ENCODE measurements around the gene RGS13.
A peak's percentile ranks its signal among the peaks of the same experiment; 100 is the strongest.

The RGS13 gene, protein sequence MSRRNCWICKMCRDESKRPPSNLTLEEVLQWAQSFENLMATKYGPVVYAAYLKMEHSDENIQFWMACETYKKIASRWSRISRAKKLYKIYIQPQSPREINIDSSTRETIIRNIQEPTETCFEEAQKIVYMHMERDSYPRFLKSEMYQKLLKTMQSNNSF
- 0.21 to 0.24 reads per million in 2 donors for total RNA-seq

DNA sequence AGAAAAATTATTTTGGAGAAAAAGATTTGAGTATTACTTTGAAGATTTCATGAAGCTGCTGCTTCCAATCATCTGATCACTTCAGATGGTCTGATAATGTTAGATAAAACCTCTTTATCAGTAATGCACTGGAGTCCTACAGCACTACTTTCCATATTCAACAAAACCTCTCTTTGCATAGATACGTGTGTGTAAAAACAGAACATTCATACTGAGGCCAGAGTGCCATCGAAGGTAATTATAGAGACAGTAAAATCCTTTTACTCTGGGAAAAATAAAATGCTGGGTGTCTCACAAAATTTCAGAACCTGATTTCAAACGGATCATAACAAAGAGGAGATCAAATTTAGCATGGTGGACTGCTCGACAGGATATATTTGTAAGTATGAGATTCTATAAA is at the start of gene RGS13:
TSS of gene RGS13 (plus strand) at position 209 of the 400 bp plus-strand sequence. CDS start 8,188 bp downstream, outside the sequence.
- no peak for DNase-seq

DNA sequence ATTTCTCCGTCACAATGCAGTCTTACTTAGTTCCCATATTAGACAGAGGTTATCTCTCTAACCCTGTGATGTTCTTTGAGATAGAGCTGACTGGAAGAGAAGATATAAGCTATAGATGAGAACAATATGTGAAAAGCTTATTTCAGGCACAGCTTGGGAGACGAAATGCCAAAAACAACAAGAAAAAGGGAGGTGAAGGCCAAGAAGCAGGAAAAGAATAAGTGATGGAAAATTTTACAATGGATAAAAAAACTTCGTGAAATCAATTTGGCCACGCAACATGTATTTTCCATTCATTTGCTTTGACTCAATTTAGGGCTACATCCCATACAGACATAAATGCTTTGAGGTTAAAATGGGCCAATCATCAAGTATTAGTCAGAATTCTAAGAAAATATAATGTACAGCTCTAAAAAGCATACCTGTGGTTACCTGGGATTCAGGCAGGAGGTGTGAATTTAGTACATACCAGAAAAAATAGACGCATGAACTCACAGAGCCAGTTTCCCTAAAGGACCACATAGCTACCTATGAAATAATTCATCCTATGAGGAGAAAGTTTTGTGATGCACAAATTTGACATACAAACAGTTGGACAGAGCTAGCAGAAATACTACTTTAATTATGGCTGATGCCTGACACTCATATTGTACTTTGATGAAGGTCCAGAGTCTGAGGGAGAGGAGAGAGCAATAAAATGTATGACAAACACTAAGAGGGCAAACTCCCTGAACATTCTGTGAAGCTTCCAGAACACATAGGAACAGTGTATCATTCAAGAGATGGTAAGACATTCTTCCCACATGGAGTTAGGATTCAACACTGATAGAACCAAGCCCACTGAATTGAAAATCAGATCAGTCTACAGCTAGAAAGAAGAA is 48.3 kb upstream of the RGS13 start:
- DNase-seq: no peak

DNA sequence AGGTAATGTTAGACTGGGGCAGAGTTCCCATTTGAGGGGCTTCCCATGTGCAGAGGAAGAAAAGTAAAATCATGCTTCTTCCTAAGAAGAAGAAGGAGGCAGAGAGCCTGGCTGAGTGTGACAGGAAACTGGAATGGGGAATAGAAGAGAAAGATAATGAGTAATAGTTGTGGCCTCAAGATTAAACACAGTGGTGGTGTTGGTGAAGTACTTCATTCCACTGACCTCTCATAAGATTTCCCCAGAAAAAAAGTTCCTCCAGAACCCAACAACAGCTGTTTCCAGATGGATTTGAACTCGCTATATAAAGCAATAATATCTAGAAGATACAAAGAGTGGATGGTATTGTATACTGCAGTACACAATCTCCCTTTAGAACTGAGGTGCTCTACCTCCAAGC is 47.4 kb upstream of the RGS13 start:
- DNase-seq: no peak

DNA sequence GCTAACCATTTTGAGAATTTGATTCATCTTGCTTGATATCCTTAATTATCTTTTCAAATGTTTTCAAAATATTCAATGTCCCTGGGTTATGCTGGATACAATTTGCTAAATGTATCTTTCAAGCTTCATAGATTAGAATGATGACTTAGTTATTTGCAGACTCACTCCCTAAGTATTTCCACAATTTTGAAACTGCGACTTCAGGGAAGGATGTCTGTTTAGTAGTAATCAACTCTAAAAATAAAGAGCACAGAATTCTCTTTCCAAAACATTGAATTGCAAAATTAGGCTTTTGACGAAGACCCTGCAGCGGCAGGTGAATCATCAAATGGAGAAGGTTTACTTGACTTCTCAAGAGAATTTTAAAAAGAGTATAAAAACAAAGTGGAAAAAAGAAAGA is 46.1 kb upstream of the RGS13 start:
- DNase-seq: no peak

DNA sequence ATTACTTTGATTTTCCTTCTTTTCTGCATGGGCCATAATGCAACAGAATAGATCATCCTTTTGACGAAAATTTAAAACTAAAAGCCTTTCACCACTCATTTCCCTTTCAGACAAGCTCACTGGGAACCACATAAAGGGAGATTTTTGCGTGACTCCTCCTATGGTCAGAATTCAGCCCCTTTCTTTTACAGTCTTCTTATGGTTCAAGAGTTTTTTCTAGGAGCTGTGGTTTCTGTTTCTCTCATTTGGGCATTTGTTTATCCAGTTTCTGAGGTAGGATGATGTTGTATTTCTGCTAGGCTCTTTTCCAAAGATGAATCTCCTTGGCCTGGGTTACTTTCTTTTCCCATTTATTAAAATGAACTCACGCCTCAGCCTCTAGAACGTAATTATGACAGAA is 43.4 kb upstream of the RGS13 start:
- no peak for DNase-seq

DNA sequence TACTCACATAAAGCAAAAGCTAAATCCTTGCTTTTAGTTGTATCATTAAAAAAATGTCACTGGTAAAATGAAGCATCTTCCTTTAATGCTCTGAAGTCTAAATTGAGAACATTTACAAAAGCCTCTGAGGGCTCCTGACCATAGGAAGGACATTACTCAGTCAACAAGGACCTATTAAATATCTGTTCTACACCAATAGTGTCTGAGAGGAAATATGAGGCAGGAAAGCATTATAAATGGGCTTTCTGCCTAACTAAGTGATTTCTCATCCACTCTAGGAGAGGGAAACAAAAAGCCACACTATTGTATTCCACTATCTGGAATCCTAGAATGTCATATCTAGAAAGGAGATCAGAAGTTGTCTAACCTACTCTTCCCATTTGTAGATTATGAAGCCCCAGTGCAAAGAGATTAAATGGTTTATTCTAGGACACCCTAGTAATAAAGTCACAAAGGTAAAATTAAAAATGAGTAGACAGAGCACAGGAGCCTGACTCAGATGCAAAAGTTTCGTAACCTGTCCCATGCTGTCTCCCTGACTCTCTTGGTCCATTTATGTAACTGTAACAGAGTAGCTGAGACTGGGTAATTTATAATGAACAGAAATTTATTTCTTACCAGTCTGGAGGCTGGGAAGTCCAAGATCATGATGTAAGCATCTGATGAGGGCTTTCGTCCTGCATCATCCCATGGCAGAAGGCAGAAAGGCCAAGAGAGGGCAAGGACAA is 42.8 kb upstream of the RGS13 start:
- DNase-seq: no peak

DNA sequence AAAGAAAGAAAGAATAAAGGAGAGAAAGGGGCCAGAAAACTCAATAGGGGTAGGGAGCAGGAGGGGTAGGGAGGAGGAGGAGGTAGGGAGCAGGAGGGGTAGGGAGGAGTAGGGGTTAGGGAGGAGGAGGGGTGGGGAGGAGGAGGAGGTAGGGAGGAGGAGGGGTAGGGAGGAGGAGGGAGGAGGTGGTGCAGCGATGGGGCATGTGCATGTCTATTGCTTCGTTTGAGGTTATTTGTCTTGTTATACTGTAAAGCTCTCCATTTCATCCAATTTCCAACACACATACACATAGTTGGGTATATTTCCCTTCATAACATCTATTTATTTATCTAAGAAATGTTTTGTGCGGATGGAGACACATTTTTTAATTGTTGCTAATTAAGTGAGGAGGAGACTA is 40.6 kb upstream of the RGS13 start:
- no peak for DNase-seq

DNA sequence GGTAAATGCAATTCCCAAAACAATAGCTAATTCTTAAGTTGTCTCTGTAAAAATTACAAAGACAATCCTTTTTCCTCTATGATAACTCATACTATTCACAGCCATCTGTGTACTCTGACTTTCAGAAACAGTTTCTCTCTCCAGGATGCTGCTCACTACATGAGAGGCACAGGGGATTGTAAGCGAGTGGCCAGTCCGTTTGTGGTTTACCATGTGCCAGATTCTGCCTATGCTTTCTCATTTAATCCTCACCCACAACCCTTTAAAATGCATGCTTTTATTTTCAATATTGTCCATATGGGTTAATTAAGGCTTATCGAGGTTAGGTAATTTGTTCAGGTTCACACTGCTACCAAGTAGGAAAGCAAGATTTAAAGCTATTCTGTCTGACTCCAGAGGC is 37.4 kb upstream of the RGS13 start:
- no peak for DNase-seq

DNA sequence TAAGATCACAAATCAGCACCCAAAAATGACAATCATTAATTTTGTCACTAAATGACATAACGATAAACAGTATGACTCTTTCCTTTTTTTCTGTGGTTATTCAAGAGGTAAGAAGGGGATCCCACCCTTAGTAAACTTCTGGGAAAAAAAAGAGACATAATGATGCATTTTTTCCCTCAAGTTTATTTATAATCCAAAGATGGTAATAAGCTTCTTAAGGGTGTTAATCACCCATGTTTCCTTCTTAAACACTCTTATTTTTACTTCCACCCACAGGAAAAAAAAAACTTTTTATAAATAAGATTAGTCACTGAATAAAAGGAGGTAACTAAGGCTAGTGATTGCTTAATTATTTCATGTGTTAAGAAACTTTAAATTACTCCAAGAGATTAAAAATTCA is 35.7 kb upstream of the RGS13 start:
- DNase-seq: no peak

DNA sequence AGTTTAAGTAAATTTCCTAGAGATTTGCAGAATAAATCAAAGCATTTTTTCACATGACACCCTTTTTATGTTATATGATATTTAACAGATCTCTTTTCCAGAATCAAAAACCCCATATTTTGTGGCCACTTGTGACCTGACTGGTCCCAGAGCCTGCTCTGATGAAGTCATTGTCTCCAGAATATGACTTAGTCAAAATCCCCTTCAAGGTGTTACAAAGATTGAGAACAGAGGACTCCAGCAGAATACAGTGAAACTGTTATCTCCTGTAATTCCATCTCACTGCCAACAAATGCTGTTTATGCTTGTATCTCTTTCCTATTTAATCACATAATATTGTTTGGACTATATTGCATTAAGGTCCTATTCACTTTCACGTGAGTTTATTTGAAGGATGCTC is 34.8 kb upstream of the RGS13 start:
- no peak for DNase-seq

DNA sequence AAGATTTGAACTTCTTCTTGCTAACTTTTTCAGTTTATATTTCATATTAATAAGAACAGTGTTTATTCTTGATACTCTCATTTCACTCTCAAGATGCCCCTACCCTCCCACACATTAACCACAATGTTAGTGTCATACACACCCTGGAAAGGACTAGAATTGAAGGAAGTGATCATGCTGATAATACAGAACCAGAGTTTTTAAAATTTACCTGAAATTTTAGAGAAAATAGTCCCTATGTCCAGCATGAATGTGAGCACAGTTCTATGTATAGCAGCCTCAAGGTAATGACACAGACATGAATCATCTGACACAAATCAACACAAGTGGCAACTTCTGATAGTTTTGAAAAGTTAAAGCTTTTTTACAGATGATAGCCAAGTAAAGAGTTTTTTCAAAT is 34.4 kb upstream of the RGS13 start:
- no peak for DNase-seq

DNA sequence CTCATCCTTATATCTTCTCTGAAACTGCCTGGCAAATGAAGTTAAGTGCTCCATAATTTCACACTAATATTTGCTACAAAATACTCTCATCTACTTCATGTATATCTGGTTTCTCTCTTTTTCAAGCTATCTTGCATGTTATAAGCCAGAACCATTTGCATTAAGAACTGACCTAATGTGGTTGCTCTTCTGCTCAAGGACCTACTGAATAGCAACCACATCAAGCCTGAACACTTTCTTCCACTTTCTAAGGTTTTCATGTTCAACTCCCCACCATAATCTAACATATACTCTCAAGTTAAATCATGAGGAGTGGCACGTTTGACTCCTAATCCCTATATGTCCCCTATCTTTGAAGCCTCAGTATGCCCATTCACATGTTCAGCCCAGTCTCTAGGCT is 33.2 kb upstream of the RGS13 start:
- DNase-seq: no peak

DNA sequence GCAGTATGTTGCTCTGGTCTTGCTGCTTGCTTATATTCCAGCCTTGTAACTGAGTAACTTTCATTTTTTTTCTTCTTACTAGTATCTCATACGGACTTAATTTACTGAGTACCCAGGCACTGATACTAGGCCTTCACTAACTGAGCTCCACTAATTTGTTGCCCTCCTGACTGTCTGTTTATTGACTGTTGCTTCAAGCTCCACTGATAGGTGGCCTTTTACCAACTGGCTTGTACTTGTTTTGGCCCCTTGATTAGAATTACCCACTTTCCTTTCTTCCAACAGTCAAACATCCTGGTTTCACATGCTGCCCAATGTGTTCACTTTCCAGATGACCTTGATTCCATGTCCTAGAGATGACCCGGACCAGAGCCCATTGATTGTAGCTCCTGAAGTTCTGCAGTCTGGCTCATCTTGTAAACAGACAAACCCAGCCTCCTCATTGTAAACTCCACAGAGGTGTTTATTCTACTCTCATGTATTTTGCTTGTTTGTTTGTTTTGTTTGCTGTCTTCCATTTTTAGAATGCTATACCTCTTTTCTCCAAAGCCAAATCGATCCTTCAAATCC is 32.6 kb upstream of the RGS13 start:
- DNase-seq: no peak

DNA sequence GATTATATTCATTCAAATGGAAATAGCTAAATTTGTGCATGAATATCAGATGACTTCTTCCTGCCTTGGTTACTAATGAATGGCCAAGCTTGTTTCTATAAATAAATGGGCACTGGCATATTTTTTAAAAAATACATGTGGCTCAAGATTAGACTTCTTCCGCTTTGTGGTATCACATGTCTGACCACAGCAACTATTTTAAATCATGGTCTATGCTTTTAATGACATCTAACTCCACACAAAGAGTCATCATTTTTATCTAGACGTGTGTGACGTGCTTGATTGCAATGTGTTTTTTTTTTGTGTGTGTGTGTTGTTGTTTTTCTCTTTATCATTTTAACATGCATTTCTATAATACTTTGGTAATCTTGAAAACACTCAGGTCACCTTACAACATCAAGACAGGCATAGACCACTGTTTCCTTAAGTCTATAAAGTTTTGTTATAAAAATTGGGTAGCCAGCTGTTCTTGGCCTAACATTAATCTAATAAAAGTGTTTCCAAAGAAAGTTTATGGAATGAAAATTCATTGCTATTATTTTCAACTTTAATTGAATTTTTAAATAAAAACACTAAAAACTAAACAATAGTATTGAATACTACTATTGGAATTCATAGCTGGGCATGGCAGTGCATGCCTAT is 30.8 kb upstream of the RGS13 start:
- no peak for DNase-seq

DNA sequence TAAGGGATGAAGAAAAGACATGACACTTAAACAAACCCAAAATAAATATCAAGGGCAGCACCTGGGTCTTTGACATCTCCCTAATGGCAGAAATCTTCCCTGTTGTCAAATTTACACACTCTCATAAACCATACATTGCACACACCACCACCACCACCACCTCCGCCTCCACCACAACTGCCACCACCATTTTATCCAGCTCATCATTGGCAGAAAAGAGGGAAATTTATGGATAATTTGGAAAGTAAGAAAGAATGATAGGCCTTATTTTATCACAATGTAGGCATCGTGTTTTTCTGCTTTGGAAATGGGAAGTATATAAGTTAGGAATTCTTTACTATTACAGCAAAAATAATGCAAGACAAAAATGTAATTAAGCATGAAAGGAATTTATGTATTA is 27.3 kb upstream of the RGS13 start:
- DNase-seq: no peak

DNA sequence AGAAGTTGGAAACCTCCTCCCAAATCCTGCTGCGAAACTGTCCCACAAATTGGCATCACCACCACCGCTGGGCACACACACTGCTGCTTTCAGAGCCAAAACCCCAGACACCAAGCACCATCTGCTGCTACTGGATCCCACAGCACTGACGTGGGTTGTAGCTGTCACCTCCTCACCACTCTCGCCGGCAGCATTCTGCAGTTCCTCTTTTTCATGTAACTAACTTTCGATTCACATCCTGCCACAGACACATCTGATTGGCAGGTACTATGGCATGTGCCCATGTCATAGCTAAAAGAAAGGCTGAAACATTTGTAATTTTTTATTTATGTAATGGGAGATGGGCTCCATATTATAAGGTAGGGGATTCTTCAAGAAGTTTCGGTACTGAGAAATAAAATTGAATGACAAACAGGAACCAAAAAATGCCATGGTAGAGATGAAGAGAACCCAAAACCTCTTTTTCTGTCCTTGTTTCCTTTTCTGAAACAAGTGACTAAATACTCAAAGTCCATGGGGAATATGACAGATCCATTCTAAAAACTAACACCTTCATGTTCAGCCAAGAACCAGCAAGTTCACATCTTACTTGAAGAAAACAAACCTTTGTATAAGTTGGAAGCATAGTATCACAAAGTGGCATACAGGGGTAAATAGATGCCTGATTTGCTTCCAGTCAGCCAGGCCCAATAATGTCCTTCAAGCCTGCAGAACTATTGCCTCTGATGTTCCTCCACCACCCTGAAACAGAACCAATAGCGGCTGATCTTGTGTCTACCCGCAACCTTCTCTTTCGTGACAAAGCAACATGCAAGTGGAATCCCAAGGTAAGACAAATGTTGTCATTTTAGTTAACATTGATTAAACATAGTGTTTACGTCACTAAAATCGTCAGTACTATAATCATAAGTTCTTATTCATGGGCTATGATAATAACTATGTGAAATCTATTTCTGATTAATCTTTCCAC is 26.6 kb upstream of the RGS13 start:
- peak; percentile 26 for DNase-seq

DNA sequence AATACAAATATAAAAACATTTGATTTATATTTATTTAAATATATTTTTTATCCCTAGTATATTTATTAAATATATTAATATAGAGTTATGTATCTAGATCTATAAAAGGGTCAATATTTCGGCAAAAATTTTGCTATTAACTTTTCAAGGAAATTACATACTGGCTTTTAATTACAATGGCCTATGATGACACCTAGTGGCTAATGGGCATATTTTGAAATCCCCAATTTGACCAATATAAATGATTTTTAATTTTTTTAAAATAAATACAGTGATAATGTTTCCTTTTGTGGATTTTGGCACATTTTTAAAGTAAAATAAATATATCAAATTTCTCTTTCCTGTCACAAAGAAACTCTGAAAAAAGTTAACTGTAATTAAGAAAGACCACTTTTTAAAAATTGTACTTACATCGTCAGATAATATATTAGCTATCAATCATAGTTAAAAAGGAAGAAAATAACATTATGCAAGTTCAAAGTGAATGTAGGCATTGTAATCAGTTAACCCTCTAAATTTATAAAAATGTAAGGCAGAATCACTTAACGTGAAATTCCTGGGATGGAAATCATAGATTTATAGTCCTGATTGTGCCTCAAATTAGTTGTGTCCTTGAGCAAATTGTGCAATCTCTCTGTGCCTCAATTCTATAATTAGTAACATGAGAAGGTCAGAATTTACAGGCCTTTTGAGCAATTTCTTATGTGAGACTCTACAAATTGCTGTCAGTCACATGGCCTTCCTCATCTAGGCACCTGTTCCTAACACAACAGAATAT is 25.6 kb upstream of the RGS13 start:
- DNase-seq: no peak

DNA sequence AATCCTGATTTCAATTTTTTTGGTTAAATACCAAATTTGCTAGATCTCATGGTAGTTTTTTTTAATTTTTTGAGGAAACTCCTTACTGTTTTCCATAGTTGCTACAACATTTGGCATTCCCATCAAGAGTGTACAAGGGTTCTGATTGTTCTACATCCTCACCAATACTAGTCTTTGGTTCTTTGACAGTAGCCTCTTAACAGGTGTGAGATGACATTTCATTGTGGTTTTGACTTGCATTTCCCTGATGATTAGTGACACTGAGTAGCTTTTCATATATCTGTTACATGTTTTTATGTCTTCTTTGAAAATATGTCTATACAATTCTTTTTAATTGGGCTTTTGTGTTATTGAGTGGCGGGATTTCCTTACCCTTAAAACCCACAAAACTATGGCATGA is 20.9 kb upstream of the RGS13 start:
- no peak for DNase-seq

DNA sequence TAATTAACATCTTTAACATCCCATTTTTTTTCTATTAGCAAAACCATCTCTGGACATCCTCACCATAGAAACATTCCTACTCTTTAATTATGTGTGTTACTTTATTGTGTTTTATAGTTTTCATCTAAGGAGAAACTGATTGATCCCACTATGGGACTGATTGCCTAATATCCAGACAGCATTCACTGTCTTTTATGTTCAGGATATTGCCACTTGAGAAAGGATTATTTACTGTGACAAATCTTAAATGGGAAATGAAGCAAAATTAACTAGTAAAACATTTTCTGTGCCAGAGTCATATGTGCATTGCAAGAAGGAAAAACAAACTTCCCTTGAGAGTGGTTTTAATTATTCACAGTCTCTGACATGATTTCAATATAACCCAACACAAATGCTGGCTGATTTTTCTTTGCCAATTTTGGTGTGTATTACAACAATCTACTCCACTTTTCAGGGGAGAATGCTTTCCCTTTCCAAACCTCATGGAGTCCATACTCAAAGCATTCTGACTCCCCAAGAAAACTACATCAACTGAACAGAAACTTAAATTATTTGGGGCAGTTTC is 15.8 kb upstream of the RGS13 start:
- DNase-seq: no peak

DNA sequence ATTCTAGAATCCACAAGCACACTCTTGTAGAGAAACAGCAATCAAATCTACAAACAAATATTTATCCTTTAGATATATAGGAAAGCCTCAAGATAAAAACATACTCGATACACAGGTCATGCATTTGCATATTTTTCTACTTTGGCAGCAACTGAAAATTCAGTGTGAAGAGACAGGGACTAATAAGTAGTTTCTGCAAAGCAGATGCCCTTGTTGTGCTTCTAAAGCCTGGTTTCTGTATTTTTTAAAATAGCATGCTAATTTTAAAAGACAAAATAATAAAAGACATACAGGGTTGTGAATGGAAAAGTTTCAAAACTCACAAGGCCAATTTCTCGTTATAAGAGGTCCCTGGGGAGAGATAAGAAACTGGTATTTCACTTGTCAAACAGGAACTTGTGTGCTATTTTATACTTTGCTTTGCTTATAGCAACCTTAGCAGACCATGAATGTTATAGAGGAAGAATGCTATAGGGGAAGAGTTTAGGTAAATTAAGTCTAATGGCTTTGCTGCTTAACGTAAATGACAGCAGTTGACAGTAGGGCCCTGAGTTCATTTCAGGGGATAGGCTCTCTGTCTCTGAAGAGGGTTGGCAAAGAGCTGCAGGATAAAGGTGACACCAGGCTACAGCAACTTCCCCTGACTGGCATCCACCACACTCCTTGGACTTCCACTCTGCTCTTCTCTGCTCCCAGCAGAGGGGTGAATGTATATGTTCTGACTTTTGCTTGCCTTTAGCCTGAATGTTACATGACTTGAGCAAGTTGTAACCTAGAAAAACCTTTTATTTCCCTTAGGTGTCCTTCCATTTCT is 9.4 kb upstream of the RGS13 start:
- DNase-seq: no peak
